Caco-2 (cell line): ENCODE results near the gene AQP6. TPM values are rescaled to one million over a fixed set of nuclear protein-coding genes. Genes with fewer than 3 reads are reported as not detected.

Experiments used
- BruUV-seq: library from RNA; stranded (reverse); fragments of 400-500 nt; replicated peaks from 2 replicates; lab custom pipeline; 2021; lab: Mats Ljungman, UMichigan
- CTCF ChIA-PET: fragments of 300-600 bp; sonication (Branson Sonifier 250); formaldehyde crosslinking; loops from one replicate; lab custom pipeline; 2022; ENCODE audit warnings: antibody characterized with exemption; lab: Charles Lee
- POLR2A ChIA-PET: fragments of 300-600 bp; sonication (Branson Sonifier 250); formaldehyde crosslinking; loops from one replicate; lab custom pipeline; 2022; ENCODE audit warnings: antibody characterized with exemption; lab: Charles Lee
- DNase-seq, 2 experiments: peaks; one replicate each; pipeline versions ENCODE4 v3.0.0 to v3.0.0-alpha.2; 2020 to 2022
- H3K27me3 ChIP-seq: replicated peaks from 2 replicates; pipeline ENCODE4 v1.6.0; 2011; ENCODE audit warnings: low read length; ENCODE audit not compliant: control insufficient read depth, insufficient read depth
- H3K36me3 ChIP-seq: 2 replicates; pipeline ENCODE4 v1.5.1; 2011; ENCODE audit warnings: low read length; ENCODE audit not compliant: control insufficient read depth, insufficient read depth
- H3K4me1 ChIP-seq: fragments of 250-450 bp; sonication (Bioruptor Pico); 2 replicates; pipeline ENCODE4 v1.5.1; 2020; ENCODE audit warnings: mild to moderate bottlenecking
- H3K4me3 ChIP-seq: 2 replicates; pipeline ENCODE4 v1.5.1; 2011; ENCODE audit warnings: low read depth, mild to moderate bottlenecking, control low read depth, low read length
- H3K9me3 ChIP-seq: fragments of 250-450 bp; sonication (Bioruptor Pico); 2 replicates; pipeline ENCODE4 v1.5.1; 2020; ENCODE audit warnings: mild to moderate bottlenecking, moderate library complexity
- H3K27ac Mint-ChIP-seq: one replicate; pipeline ENCODE4 v1.8.0; 2022; ENCODE audit warnings: mixed read lengths; ENCODE audit not compliant: unreplicated experiment
- H3K27me3 Mint-ChIP-seq: one replicate; pipeline ENCODE4 v1.8.0; 2022; ENCODE audit warnings: mixed read lengths; ENCODE audit not compliant: insufficient read depth, unreplicated experiment
- H3K36me3 Mint-ChIP-seq: one replicate; pipeline ENCODE4 v1.8.0; 2022; ENCODE audit warnings: mild to moderate bottlenecking, mixed read lengths; ENCODE audit not compliant: insufficient read depth, unreplicated experiment
- H3K4me1 Mint-ChIP-seq: one replicate; pipeline ENCODE4 v1.8.0; 2022; ENCODE audit warnings: low read depth, mixed read lengths; ENCODE audit not compliant: unreplicated experiment
- H3K4me3 Mint-ChIP-seq: one replicate; pipeline ENCODE4 v1.8.0; 2022; ENCODE audit warnings: mild to moderate bottlenecking, moderate library complexity, mixed read lengths; ENCODE audit not compliant: unreplicated experiment
- H3K9me3 Mint-ChIP-seq: one replicate; pipeline ENCODE4 v1.8.0; 2022; ENCODE audit warnings: mixed read lengths; ENCODE audit not compliant: unreplicated experiment
- intact Hi-C: fragments of 100-400 bp; cut with micrococcal nuclease; formaldehyde crosslinking; loops from one replicate; pipeline ENCODE4 v1.10.0; 2022; ENCODE audit not compliant: unreplicated experiment
- total RNA-seq: library from RNA; stranded (reverse); gene quantifications from 2 replicates; pipeline ENCODE4 v1.2.3, GENCODE V29; 2022
- TF ChIP-seq, protein P1 (sequence below), 2 experiments: fragments of 200-600 bp in 1 of 2; IDR thresholded peaks; 1 replicate in 1 of 2; 2 replicates in 1 of 2; pipeline versions ENCODE4 v1.5.1 to v1.8.0; 2011 to 2022; ENCODE audit warnings: antibody characterized with exemption in 1 of 2, control low read depth in 1 of 2, inconsistent platforms in 1 of 2, low read depth in 1 of 2, low read length in 1 of 2, mild to moderate bottlenecking in 1 of 2, moderate library complexity in 1 of 2; ENCODE audit not compliant: insufficient read depth in 1 of 2, severe bottlenecking in 1 of 2, unreplicated experiment in 1 of 2

AQP6 gene
- total RNA-seq, 1 experiment from 2014 or later = not detected

DNA sequence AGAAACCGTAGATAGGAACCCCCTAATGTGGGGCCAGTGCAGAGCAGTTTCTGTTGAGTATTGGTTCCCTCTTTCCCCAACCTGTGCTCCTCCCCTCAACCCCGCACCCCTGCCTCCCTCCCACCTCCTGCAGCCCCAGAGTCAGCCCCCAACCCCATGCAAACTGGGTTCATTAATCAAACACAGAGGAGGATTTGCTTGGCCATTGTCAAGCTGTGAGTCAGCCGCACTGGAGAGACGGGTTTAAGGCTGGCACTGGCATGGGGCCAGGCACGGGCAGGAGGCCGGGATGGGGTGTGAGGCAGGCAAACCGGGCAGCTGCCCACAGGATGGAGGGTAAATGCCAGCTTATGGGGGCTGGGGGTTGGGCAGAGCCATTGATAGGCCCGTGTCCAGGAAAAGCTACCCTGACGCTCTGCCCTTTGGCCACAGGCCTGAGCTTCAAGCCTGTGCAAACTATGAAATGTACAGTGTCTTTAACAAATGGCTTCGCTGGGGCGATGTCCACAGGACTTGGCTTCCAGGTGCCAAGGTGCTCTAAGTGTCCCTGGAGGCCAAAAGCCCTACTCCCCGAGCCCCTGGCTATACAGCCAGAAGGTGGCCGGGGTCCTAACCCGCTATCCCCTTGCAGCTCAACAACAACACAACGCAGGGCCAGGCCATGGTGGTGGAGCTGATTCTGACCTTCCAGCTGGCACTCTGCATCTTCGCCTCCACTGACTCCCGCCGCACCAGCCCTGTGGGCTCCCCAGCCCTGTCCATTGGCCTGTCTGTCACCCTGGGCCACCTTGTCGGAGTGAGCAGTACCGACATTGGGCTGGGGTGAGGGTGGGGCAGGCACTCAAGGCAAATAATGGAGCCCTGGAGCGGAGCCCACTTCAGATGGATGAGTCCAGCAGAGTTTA lies 9.6 kb upstream of the AQP6 start:
- no peak for DNase-seq
- Histone ChIP-seq H3K27me3 (no peaks in the 10 kb centered on the region), H3K4me3 (no peak overlapping the region), H3K4me1 (peaks cover 29% of the 10 kb centered on the region), H3K36me3 (no peaks in the 10 kb centered on the region), H3K9me3 (no peaks in the 10 kb centered on the region)
- CTCF ChIA-PET = interaction anchor here (0.7 to 7.9 kb wide), 4 partner anchors 18 to 111 kb away, joined by 3 to 78 read pairs (median 6); no protein-coding TSS in a partner anchor
- Mint-ChIP-seq H3K4me1 (peaks cover 7% of the 10 kb centered on the region), H3K27ac (no peak overlapping the region), H3K27me3 (no peaks in the 10 kb centered on the region), H3K36me3 (no peaks in the 10 kb centered on the region), H3K9me3 (no peaks in the 10 kb centered on the region), H3K4me3 (no peak overlapping the region)
- TF ChIP-seq, protein P1, sequence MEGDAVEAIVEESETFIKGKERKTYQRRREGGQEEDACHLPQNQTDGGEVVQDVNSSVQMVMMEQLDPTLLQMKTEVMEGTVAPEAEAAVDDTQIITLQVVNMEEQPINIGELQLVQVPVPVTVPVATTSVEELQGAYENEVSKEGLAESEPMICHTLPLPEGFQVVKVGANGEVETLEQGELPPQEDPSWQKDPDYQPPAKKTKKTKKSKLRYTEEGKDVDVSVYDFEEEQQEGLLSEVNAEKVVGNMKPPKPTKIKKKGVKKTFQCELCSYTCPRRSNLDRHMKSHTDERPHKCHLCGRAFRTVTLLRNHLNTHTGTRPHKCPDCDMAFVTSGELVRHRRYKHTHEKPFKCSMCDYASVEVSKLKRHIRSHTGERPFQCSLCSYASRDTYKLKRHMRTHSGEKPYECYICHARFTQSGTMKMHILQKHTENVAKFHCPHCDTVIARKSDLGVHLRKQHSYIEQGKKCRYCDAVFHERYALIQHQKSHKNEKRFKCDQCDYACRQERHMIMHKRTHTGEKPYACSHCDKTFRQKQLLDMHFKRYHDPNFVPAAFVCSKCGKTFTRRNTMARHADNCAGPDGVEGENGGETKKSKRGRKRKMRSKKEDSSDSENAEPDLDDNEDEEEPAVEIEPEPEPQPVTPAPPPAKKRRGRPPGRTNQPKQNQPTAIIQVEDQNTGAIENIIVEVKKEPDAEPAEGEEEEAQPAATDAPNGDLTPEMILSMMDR (IDR thresholded peaks at IDR 0.05; ENCODE audit: insufficient read depth in 1 of 2, low read depth in 1 of 2, low read length in 1 of 2, severe bottlenecking in 1 of 2, unreplicated experiment in 1 of 2) = no peak
- intact Hi-C loops = no loop called here
- BruUV-seq = no TSS peak
- POLR2A ChIA-PET = interaction anchor here (0.5 kb wide), 1 partner anchor 122 kb away, joined by 3 read pairs; no protein-coding TSS in a partner anchor

DNA sequence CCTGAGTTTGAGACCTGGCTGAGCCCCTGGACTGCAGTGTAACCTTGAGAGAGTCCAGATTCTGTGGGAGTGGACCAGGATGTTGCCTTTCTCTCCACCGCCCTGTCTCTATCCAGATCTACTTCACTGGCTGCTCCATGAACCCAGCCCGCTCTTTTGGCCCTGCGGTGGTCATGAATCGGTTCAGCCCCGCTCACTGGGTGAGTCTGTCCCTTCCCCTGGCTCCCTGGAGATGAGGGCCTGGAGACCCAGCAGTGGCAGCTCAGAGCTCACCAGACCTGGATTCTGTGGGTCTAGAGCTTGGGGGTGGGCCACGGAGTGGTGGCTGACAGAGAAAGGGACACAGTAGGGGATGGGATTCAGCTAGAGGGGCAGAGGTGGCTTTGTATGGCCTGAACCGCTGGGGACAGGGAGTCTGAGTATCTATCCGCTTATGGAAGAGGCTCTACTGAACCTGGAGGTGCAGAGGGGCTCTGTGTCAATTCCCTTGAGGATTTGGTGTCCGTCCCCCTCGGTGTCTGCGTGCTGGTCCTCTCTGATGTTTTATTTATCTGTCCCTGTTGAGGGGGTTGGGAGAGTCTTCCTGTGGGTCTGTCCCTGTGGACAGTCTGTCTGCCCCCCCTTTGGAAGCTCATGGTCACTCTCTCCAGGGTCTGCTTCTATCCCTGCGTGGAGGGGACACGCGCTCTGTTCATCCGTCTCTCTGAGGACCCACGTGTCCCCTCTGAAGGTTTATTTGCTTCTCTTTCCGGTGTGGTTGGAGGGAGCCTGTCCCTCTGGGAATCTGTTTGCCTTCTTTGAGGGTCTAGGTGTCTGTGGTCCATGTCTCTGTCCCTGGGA lies 8.6 kb upstream of the AQP6 start:
- no peaks in the 10 kb centered on the region for H3K9me3 Mint-ChIP-seq
- H3K4me1 Mint-ChIP-seq = peaks cover 7% of the 10 kb centered on the region
- no peak overlapping the region for H3K4me3 ChIP-seq
- ChIA-PET POLR2A (interaction anchor here (0.6 kb wide), 2 partner anchors 98 to 108 kb away, joined by 3 to 10 read pairs; no protein-coding TSS in a partner anchor), CTCF (interaction anchor here (1.2 to 7.9 kb wide), 3 partner anchors 17 to 106 kb away, joined by 3 to 78 read pairs (median 52); no protein-coding TSS in a partner anchor)
- H3K4me3 Mint-ChIP-seq = no peak overlapping the region
- no peak overlapping the region for H3K27ac Mint-ChIP-seq
- no peaks in the 10 kb centered on the region for H3K9me3 ChIP-seq
- no peaks in the 10 kb centered on the region for H3K36me3 Mint-ChIP-seq
- H3K27me3 Mint-ChIP-seq = no peaks in the 10 kb centered on the region
- peaks cover 29% of the 10 kb centered on the region for H3K4me1 ChIP-seq
- TF ChIP-seq, protein P1 (IDR thresholded peaks at IDR 0.05; ENCODE audit: insufficient read depth in 1 of 2, low read depth in 1 of 2, low read length in 1 of 2, severe bottlenecking in 1 of 2, unreplicated experiment in 1 of 2) = no peak
- intact Hi-C loops = no loop called here
- no peaks in the 10 kb centered on the region for H3K36me3 ChIP-seq
- H3K27me3 ChIP-seq = no peaks in the 10 kb centered on the region
- no peak for DNase-seq
- no TSS peak for BruUV-seq
